ENCODE data around the gene SIDT1. TPM values are rescaled to one million over a fixed set of nuclear protein-coding genes. Genes with fewer than 3 reads are reported as not detected.

Gene SIDT1
- total and polyA plus RNA-seq, 11 donors: 0.28 to 2.6 (median 0.95) TPM

- Histone ChIP-seq H3K4me3 (no peak overlapping the region), H3K9me3 (peaks cover 0 to 9% (median 0%) of the 10 kb centered on the region in 12 donors), H3K36me3 (no peaks in the 10 kb centered on the region), H3K27me3 (no peaks in the 10 kb centered on the region), H3K4me1 (no peaks in the 10 kb centered on the region), H3K27ac (no peak overlapping the region)
- DNase-seq: no peak
- WGBS, 4 donors: 50 to 57% (median 55%) methylated on average over 3 of the region's 3 CpGs
- intact Hi-C loops (cut with DNase I): no loop called here
- TF ChIP-seq CTCF (IDR thresholded peaks at IDR 0.05) (no peak), POLR2A (IDR thresholded peaks at IDR 0.05) (no peak)
- ATAC-seq: no peak
Observed at GRCh38 chr3:113552851-113553250, 20.5 kb downstream of the SIDT1 start.

GRCh38 chr3:113555138-113555537, 22.8 kb downstream of the SIDT1 start:
- WGBS, 4 donors: 83 to 95% (median 90%) methylated on average over 1 of the region's 1 CpG
- Histone ChIP-seq H3K4me3 (no peak overlapping the region), H3K36me3 (no peaks in the 10 kb centered on the region), H3K4me1 (peaks cover 0 to 2% (median 0%) of the 10 kb centered on the region in 12 donors), H3K9me3 (no peaks in the 10 kb centered on the region), H3K27ac (no peak overlapping the region), H3K27me3 (no peaks in the 10 kb centered on the region)
- intact Hi-C loops (cut with DNase I): no loop called here
- ATAC-seq: no peak
- DNase-seq: no peak
- no peak for TF ChIP-seq CTCF (IDR thresholded peaks at IDR 0.05)
- no peak for TF ChIP-seq POLR2A (IDR thresholded peaks at IDR 0.05)

- Histone ChIP-seq H3K36me3 (no peaks in the 10 kb centered on the region), H3K27ac (no peak overlapping the region), H3K9me3 (no peaks in the 10 kb centered on the region), H3K27me3 (no peaks in the 10 kb centered on the region), H3K4me3 (no peak overlapping the region), H3K4me1 (peaks cover 0 to 14% (median 0%) of the 10 kb centered on the region in 12 donors)
- intact Hi-C loops (cut with DNase I): no loop called here
- ATAC-seq (no peak), DNase-seq (no peak)
- WGBS, 4 donors: 78 to 84% (median 82%) methylated on average over 6 of the region's 6 CpGs
- TF ChIP-seq CTCF (IDR thresholded peaks at IDR 0.05) (no peak), POLR2A (IDR thresholded peaks at IDR 0.05) (no peak)
Observed at GRCh38 chr3:113556316-113556945, 24.1 kb downstream of the SIDT1 start.

- H3K4me1 ChIP-seq: peaks cover 0 to 14% (median 0%) of the 10 kb centered on the region in 12 donors
- TF ChIP-seq POLR2A (IDR thresholded peaks at IDR 0.05) (no peak), CTCF (IDR thresholded peaks at IDR 0.05) (no peak)
- intact Hi-C loops (cut with DNase I): no loop called here
- H3K27ac ChIP-seq: no peak overlapping the region
- H3K36me3 ChIP-seq: no peaks in the 10 kb centered on the region
- no peaks in the 10 kb centered on the region for H3K27me3 ChIP-seq
- 84 to 95% (median 93%) methylated on average over 7 of the region's 7 CpGs for WGBS, 4 donors
- ATAC-seq (no peak), DNase-seq (no peak)
- no peaks in the 10 kb centered on the region for H3K9me3 ChIP-seq
- H3K4me3 ChIP-seq: no peak overlapping the region
Observed at GRCh38 chr3:113556946-113557335, 24.6 kb downstream of the SIDT1 start.

All from heart left ventricle (tissue), 16 donors.